B cell (primary cell): ENCODE measurements around the gene CCNL1. TPM values are rescaled to one million over a fixed set of nuclear protein-coding genes. Genes with fewer than 3 reads are reported as not detected.

Experiments
- ATAC-seq: fragments of 200-7000 bp; cut with Tn5 transposase; one replicate; pipeline ENCODE4 v1.10.0; 2021; ENCODE audit warnings: low read depth, mild to moderate bottlenecking, moderate number of reproducible peaks, moderate library complexity
- CTCF ChIA-PET: fragments of 350-600 bp; sonication (Branson Sonifier 250); formaldehyde crosslinking; loops from one replicate; lab custom pipeline; 2021; ENCODE audit warnings: antibody characterized with exemption, inconsistent platforms; lab: Charles Lee
- POLR2A ChIA-PET: fragments of 350-600 bp; sonication (Branson Sonifier 250); formaldehyde crosslinking; loops from one replicate; lab custom pipeline; 2021; ENCODE audit warnings: antibody characterized with exemption; lab: Charles Lee
- DNase-seq: peaks from one replicate; pipeline ENCODE4 v3.0.0; 2013
- H2AFZ ChIP-seq: 2 replicates; pipeline ENCODE4 v1.6.1; 2012; ENCODE audit warnings: mild to moderate bottlenecking, low read depth, low read length; ENCODE audit not compliant: insufficient read depth, poor library complexity, severe bottlenecking
- H3K27ac ChIP-seq, 2 donors: 1 replicate in 1 of 2; 2 replicates in 1 of 2; pipeline ENCODE4 v1.5.1; 2012 to 2013; ENCODE audit warnings: low read length in 2 of 2, mild to moderate bottlenecking in 2 of 2, moderate library complexity in 1 of 2
- H3K27me3 ChIP-seq, 4 experiments: fragments of 200-600 bp in 1 of 4; sonication (generic) in 1 of 4; replicated peaks in 1 of 4; 1 replicate in 2 of 4; 2 replicates in 2 of 4; pipeline versions ENCODE4 v1.6.1 to v1.7.0; 2013 to 2016; ENCODE audit warnings: low read length in 3 of 4, mild to moderate bottlenecking in 2 of 4, mixed read lengths in 1 of 4, moderate library complexity in 1 of 4; ENCODE audit not compliant: insufficient read depth in 4 of 4, control insufficient read depth in 3 of 4; ENCODE audit errors: control extremely low read depth in 1 of 4
- H3K36me3 ChIP-seq, 2 experiments: replicated peaks in 1 of 2; 1 replicate in 1 of 2; 2 replicates in 1 of 2; pipeline versions ENCODE4 v1.6.1 to v1.7.1; 2013; ENCODE audit warnings: low read length in 1 of 2; ENCODE audit not compliant: insufficient read depth in 2 of 2, control insufficient read depth in 1 of 2; ENCODE audit errors: control extremely low read depth in 1 of 2, extremely low read depth in 1 of 2
- H3K4me1 ChIP-seq, 2 donors: fragments of 200-600 bp in 1 of 2; sonication (generic) in 1 of 2; 1 replicate in 1 of 2; 2 replicates in 1 of 2; pipeline versions ENCODE4 v1.5.1 to v1.6.1; 2013 to 2017; ENCODE audit warnings: low read length in 2 of 2; ENCODE audit not compliant: control insufficient read depth in 2 of 2, insufficient read depth in 2 of 2
- H3K4me2 ChIP-seq: replicated peaks from 2 replicates; pipeline ENCODE3; 2012; ENCODE audit warnings: mild to moderate bottlenecking, low read depth, low read length; ENCODE audit not compliant: poor library complexity, severe bottlenecking
- H3K4me3 ChIP-seq, 5 experiments: fragments of 200-600 bp in 1 of 5; sonication (generic) in 1 of 5; 1 replicate in 3 of 5; 2 replicates in 2 of 5; pipeline versions ENCODE4 v1.5.1 to v1.7.0; 2011 to 2016; ENCODE audit warnings: low read length in 4 of 5, mild to moderate bottlenecking in 4 of 5, low read depth in 2 of 5, control low read depth in 1 of 5, moderate library complexity in 1 of 5; ENCODE audit not compliant: insufficient read depth in 1 of 5; ENCODE audit errors: control extremely low read depth in 1 of 5, extremely low read depth in 1 of 5
- H3K79me2 ChIP-seq: fragments of 200-600 bp; sonication (generic); one replicate; pipeline ENCODE4 v1.6.0; 2016; ENCODE audit warnings: low read length; ENCODE audit not compliant: control insufficient read depth, insufficient read depth
- H3K9ac ChIP-seq: fragments of 200-600 bp; sonication (generic); 2 replicates; pipeline ENCODE4 v1.6.1; 2017; ENCODE audit warnings: mild to moderate bottlenecking, low read length, moderate library complexity
- H3K9me3 ChIP-seq, 3 donors: one replicate each; pipeline versions ENCODE4 v1.6.1 to v1.7.1; 2013; ENCODE audit warnings: low read length in 2 of 3; ENCODE audit not compliant: control insufficient read depth in 2 of 3, insufficient read depth in 1 of 3; ENCODE audit errors: control extremely low read depth in 1 of 3
- H4K20me1 ChIP-seq: 2 replicates; pipeline ENCODE4 v1.6.0; 2012; ENCODE audit warnings: mild to moderate bottlenecking, low read length; ENCODE audit not compliant: insufficient read depth, control insufficient read depth, poor library complexity, severe bottlenecking
- H3K27ac Mint-ChIP-seq: one replicate; pipeline ENCODE4 v1.8.0; 2021; ENCODE audit warnings: mixed read lengths
- H3K27me3 Mint-ChIP-seq: one replicate; pipeline ENCODE4 v1.8.0; 2021; ENCODE audit warnings: mixed read lengths
- H3K4me1 Mint-ChIP-seq: one replicate; pipeline ENCODE4 v1.8.0; 2021; ENCODE audit warnings: mixed read lengths
- H3K4me3 Mint-ChIP-seq: one replicate; pipeline ENCODE4 v1.8.0; 2021; ENCODE audit warnings: mixed read lengths
- H3K9me3 Mint-ChIP-seq: one replicate; pipeline ENCODE4 v1.8.0; 2022; ENCODE audit warnings: mixed read lengths; ENCODE audit not compliant: insufficient read depth
- EZH2 ChIP-seq: IDR thresholded peaks from 2 replicates; pipeline ENCODE4 v1.6.1; 2012; ENCODE audit warnings: borderline replicate concordance, low read depth, mild to moderate bottlenecking, moderate library complexity, low read length; ENCODE audit not compliant: insufficient read depth, poor library complexity, severe bottlenecking
- WGBS: methylation state at CpG from one replicate; pipeline ENCODE4 v1.1.5; 2013; ENCODE audit warnings: missing lambda C conversion rate; ENCODE audit not compliant: insufficient coverage; 5-methylcytosine and 5-hydroxymethylcytosine counted together
- intact Hi-C: fragments of 100-400 bp; cut with micrococcal nuclease; formaldehyde crosslinking; loops from one replicate; pipeline ENCODE4 v1.10.0; 2022
- polyA plus RNA-seq: library from polyadenylated mRNA; depleted of rRNA; stranded (reverse); fragments of >200 nt; gene quantifications from 2 replicates; pipeline ENCODE4 v1.2.3, GENCODE V29; 2012
- total RNA-seq, 2 donors: library from RNA; stranded (reverse); fragments of 120-200 nt in 1 of 2; gene quantifications; 1 replicate in 1 of 2; 2 replicates in 1 of 2; pipeline versions ENCODE4 v1.2.3 to v1.2.4, GENCODE V29; 2013 to 2022
- TF ChIP-seq, protein P1 (sequence below): fragments of 200-600 bp; IDR thresholded peaks from one replicate; pipeline ENCODE4 v1.8.0; 2022; ENCODE audit warnings: antibody characterized with exemption, mild to moderate bottlenecking

Gene CCNL1
- total and polyA plus RNA-seq, 2 donors (not counting 1 experiment from before 2014, with no cell fraction given), result 322 to 655 TPM

DNA sequence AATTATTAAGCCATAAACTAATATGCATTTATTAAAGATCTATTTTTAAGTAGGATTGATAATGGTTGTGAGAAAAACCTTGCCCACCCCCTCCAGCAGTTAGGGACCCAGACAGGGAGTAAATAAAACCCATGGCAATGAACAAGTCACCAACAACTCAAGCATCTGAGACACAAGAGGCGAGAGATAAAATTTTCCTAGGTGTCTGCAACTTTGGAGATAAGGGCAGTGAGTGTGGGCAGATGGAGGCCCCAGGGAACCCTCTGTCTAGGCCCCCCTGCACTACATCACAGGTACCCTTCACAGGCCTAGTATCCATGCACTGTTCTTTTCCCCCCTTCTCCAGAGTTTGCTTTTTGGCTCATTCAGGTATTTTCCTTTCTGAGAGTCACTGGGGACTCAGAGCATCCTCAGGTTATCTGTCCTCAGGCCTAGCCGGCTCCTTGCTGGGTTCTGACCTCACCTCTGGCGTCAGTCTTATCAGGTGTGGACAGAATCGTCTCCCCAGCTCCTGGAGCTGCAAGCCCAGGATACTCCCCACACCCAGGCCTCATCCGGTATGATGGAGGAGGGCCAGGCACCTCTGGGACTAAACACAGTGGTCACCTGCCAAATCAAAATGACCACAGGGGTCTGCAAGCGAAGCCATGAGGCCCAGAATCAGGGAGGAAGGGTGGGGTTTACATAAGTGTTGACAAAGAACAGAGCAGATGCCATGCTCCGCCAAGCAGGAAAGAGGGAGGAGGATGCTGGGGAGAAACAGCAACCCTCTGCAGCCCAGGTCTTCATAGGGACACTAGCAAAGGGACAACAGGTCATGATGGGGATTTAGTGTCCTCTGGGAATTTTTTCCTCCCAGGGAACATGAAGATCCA is 50.4 kb downstream of the CCNL1 start:
- no peak for TF ChIP-seq EZH2
- TF ChIP-seq, protein P1, sequence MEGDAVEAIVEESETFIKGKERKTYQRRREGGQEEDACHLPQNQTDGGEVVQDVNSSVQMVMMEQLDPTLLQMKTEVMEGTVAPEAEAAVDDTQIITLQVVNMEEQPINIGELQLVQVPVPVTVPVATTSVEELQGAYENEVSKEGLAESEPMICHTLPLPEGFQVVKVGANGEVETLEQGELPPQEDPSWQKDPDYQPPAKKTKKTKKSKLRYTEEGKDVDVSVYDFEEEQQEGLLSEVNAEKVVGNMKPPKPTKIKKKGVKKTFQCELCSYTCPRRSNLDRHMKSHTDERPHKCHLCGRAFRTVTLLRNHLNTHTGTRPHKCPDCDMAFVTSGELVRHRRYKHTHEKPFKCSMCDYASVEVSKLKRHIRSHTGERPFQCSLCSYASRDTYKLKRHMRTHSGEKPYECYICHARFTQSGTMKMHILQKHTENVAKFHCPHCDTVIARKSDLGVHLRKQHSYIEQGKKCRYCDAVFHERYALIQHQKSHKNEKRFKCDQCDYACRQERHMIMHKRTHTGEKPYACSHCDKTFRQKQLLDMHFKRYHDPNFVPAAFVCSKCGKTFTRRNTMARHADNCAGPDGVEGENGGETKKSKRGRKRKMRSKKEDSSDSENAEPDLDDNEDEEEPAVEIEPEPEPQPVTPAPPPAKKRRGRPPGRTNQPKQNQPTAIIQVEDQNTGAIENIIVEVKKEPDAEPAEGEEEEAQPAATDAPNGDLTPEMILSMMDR, result no peak
- Histone ChIP-seq H3K27ac (no peak overlapping the region), H4K20me1 (no peaks in the 10 kb centered on the region), H3K9me3 (no peaks in the 10 kb centered on the region), H3K36me3 (no peaks in the 10 kb centered on the region), H3K27me3 (no peaks in the 10 kb centered on the region), H3K9ac (no peak overlapping the region), H2AFZ (no peak overlapping the region), H3K79me2 (no peaks in the 10 kb centered on the region), H3K4me2 (no peak overlapping the region), H3K4me3 (no peak overlapping the region), H3K4me1 (peaks cover 9 to 19% of the 10 kb centered on the region in 2 donors)
- ATAC-seq, result no peak
- POLR2A ChIA-PET, result no interaction called here
- H3K9me3 Mint-ChIP-seq, result no peaks in the 10 kb centered on the region
- no peak overlapping the region for H3K27ac Mint-ChIP-seq
- no peak for DNase-seq
- H3K27me3 Mint-ChIP-seq, result no peaks in the 10 kb centered on the region
- WGBS, result 91% methylated on average over 5 of the region's 7 CpGs
- peaks cover 16% of the 10 kb centered on the region for H3K4me1 Mint-ChIP-seq
- H3K4me3 Mint-ChIP-seq, result no peak overlapping the region
- CTCF ChIA-PET, result interaction anchor here (0.7 to 2.1 kb wide), 4 partner anchors 13 to 133 kb away, joined by 3 to 7 read pairs (median 3); no protein-coding TSS in a partner anchor
- intact Hi-C loops, result no loop called here

- intact Hi-C loops, result no loop called here
- DNase-seq (no peak), ATAC-seq (no peak)
- WGBS, result 88% methylated on average over 4 of the region's 5 CpGs
- TF ChIP-seq, protein P1, result no peak
- TF ChIP-seq EZH2, result no peak
- Histone ChIP-seq H4K20me1 (no peaks in the 10 kb centered on the region), H3K4me2 (no peak overlapping the region), H3K79me2 (no peaks in the 10 kb centered on the region), H3K27me3 (no peaks in the 10 kb centered on the region), H3K27ac (no peak overlapping the region), H3K9ac (no peak overlapping the region), H3K4me3 (no peak overlapping the region), H3K36me3 (no peaks in the 10 kb centered on the region), H3K9me3 (no peaks in the 10 kb centered on the region), H2AFZ (no peak overlapping the region), H3K4me1 (peaks cover 25 to 36% of the 10 kb centered on the region in 2 donors)
- Mint-ChIP-seq H3K9me3 (no peaks in the 10 kb centered on the region), H3K4me1 (peaks cover 32% of the 10 kb centered on the region), H3K27me3 (no peaks in the 10 kb centered on the region), H3K27ac (no peak overlapping the region), H3K4me3 (no peak overlapping the region)
- ChIA-PET CTCF (interaction anchor here (2.1 kb wide), 1 partner anchor 29 kb away, joined by 7 read pairs; no protein-coding TSS in a partner anchor), POLR2A (no interaction called here)
Measured at GRCh38 chr3:157107644-157108133, 52.3 kb downstream of the CCNL1 start.
